Suprapubic skin (tissue), 4 donors: ENCODE data around the gene TGFB1. TPM values are rescaled to one million over a fixed set of nuclear protein-coding genes. Genes with fewer than 3 reads are reported as not detected.
"Not testable (repeated sequence)": the region's sequence is repeated elsewhere in the genome, so short reads cannot be mapped to it uniquely, and the experiment has no call there.

Experiments
- DNase-seq, 2 donors: peaks; one replicate each; pipeline ENCODE4 v3.0.0-alpha.2; 2019; ENCODE audit warnings: low spot score in 2 of 2
- H3K27ac ChIP-seq: fragments of 200-600 bp; sonication (generic); one replicate; pipeline ENCODE4 v1.5.1; 2019
- H3K27me3 ChIP-seq: fragments of 200-600 bp; sonication (generic); one replicate; pipeline ENCODE4 v1.5.1; 2019
- H3K36me3 ChIP-seq: fragments of 200-600 bp; sonication (generic); one replicate; pipeline ENCODE4 v1.5.1; 2019
- H3K4me1 ChIP-seq: fragments of 200-600 bp; sonication (generic); one replicate; pipeline ENCODE4 v1.5.1; 2019
- H3K4me3 ChIP-seq: fragments of 200-600 bp; sonication (generic); one replicate; pipeline ENCODE4 v1.5.1; 2019; ENCODE audit warnings: mild to moderate bottlenecking
- H3K9me3 ChIP-seq: fragments of 200-600 bp; sonication (generic); one replicate; pipeline ENCODE4 v1.5.1; 2019
- CTCF ChIP-seq, 2 donors: fragments of 200-600 bp in 1 of 2; fragments of 450-650 bp in 1 of 2; sonication (generic) in 1 of 2; IDR thresholded peaks; one replicate each; pipeline ENCODE4 v1.5.1; 2016 to 2019; ENCODE audit warnings: antibody characterized with exemption in 2 of 2, mild to moderate bottlenecking in 1 of 2, moderate library complexity in 1 of 2
- EP300 ChIP-seq: sonication (generic); formaldehyde crosslinking; IDR thresholded peaks from one replicate; pipeline ENCODE4 v1.6.1; 2017; ENCODE audit warnings: antibody characterized with exemption
- POLR2A ChIP-seq, 2 donors: fragments of 450-650 bp; IDR thresholded peaks; one replicate each; pipeline ENCODE4 v1.6.1; 2017; ENCODE audit warnings: antibody characterized with exemption in 2 of 2, mild to moderate bottlenecking in 2 of 2, moderate library complexity in 2 of 2
- POLR2AphosphoS5 ChIP-seq, 3 donors: sonication (generic); formaldehyde crosslinking; IDR thresholded peaks; one replicate each; pipeline ENCODE4 v1.6.1; 2017; ENCODE audit warnings: antibody characterized with exemption in 3 of 3
- WGBS: methylation state at CpG from one replicate; pipeline ENCODE4 v1.1.5; 2018; 5-methylcytosine and 5-hydroxymethylcytosine counted together
- total RNA-seq, 4 donors: library from RNA; depleted of rRNA; stranded (reverse); fragments of >200 nt; gene quantifications; one replicate each; pipeline ENCODE4 v1.1.0, GENCODE V29; 2016

TGFB1 gene
- total RNA-seq, 4 donors from 2014 or later = 16.4 to 19.9 (median 17.4) TPM

GRCh38 chr19:41298348-41298964 lies 55.3 kb downstream of the TGFB1 start:
- peaks cover 62% of the 10 kb centered on the region for H3K4me1 ChIP-seq
- H3K36me3 ChIP-seq = peaks cover 77% of the 10 kb centered on the region

GRCh38 chr19:41297628-41298347 lies 55.9 kb downstream of the TGFB1 start:
- TF ChIP-seq POLR2AphosphoS5 (IDR thresholded peaks at IDR 0.05) = no peak
- no peak for TF ChIP-seq POLR2A (IDR thresholded peaks at IDR 0.05)
- TF ChIP-seq EP300 = no peak
- TF ChIP-seq CTCF (IDR thresholded peaks at IDR 0.05) = no peak
- Histone ChIP-seq H3K4me1 (peaks cover 62% of the 10 kb centered on the region), H3K36me3 (peaks cover 77% of the 10 kb centered on the region), H3K27ac (peak overlapping the region; percentile 89), H3K4me3 (no peak overlapping the region), H3K9me3 (no peaks in the 10 kb centered on the region), H3K27me3 (no peaks in the 10 kb centered on the region)
- no peak for DNase-seq
- WGBS = 47% methylated on average over 6 of the region's 7 CpGs

More at GRCh38 chr19:41298348-41298964, 55.3 kb downstream of the TGFB1 start:
- H3K27me3 ChIP-seq = no peaks in the 10 kb centered on the region
- TF ChIP-seq CTCF (IDR thresholded peaks at IDR 0.05) (no peak), EP300 (no peak), POLR2AphosphoS5 (IDR thresholded peaks at IDR 0.05) (no peak), POLR2A (IDR thresholded peaks at IDR 0.05) (no peak)
- 17% methylated on average over 4 of the region's 4 CpGs for WGBS
- no peak overlapping the region for H3K4me3 ChIP-seq
- no peaks in the 10 kb centered on the region for H3K9me3 ChIP-seq
- peak overlapping the region; percentile 89 for H3K27ac ChIP-seq
- peak in 1 of 2 donors; percentile 84 for DNase-seq

GRCh38 chr19:41296433-41296871 lies 57.3 kb downstream of the TGFB1 start:
- Histone ChIP-seq H3K36me3 (peaks cover 77% of the 10 kb centered on the region), H3K4me3 (no peak overlapping the region), H3K4me1 (peaks cover 56% of the 10 kb centered on the region), H3K9me3 (no peaks in the 10 kb centered on the region), H3K27me3 (no peaks in the 10 kb centered on the region), H3K27ac (peak overlapping the region; percentile 89)
- no peak for TF ChIP-seq EP300
- no peak for TF ChIP-seq POLR2AphosphoS5 (IDR thresholded peaks at IDR 0.05)
- no peak for TF ChIP-seq POLR2A (IDR thresholded peaks at IDR 0.05)
- TF ChIP-seq CTCF (IDR thresholded peaks at IDR 0.05) = no peak
- WGBS = 67% methylated on average over 2 of the region's 2 CpGs
- no peak for DNase-seq

GRCh38 chr19:41295499-41295898 lies 58.2 kb downstream of the TGFB1 start:
- peaks cover 79% of the 10 kb centered on the region for H3K36me3 ChIP-seq
- H3K4me1 ChIP-seq = peaks cover 47% of the 10 kb centered on the region
- H3K9me3 ChIP-seq = no peaks in the 10 kb centered on the region
- H3K4me3 ChIP-seq = no peak overlapping the region
- no peak for DNase-seq
- 73% methylated on average over 6 of the region's 6 CpGs for WGBS
- H3K27ac ChIP-seq = peak overlapping the region; percentile 89
- no peak for TF ChIP-seq POLR2A (IDR thresholded peaks at IDR 0.05)
- TF ChIP-seq EP300 = no peak
- no peak for TF ChIP-seq CTCF (IDR thresholded peaks at IDR 0.05)
- TF ChIP-seq POLR2AphosphoS5 (IDR thresholded peaks at IDR 0.05) = no peak
- no peaks in the 10 kb centered on the region for H3K27me3 ChIP-seq

GRCh38 chr19:41294393-41294792 lies 59.3 kb downstream of the TGFB1 start:
- Histone ChIP-seq H3K4me1 (peaks cover 36% of the 10 kb centered on the region), H3K27ac (no peak overlapping the region), H3K4me3 (no peak overlapping the region), H3K27me3 (no peaks in the 10 kb centered on the region), H3K9me3 (no peaks in the 10 kb centered on the region), H3K36me3 (peaks cover 84% of the 10 kb centered on the region)
- WGBS = 98% methylated on average over 9 of the region's 10 CpGs
- no peak for TF ChIP-seq EP300
- no peak for TF ChIP-seq POLR2AphosphoS5 (IDR thresholded peaks at IDR 0.05)
- TF ChIP-seq POLR2A (IDR thresholded peaks at IDR 0.05) = no peak
- no peak for TF ChIP-seq CTCF (IDR thresholded peaks at IDR 0.05)
- no peak for DNase-seq

- WGBS = 94% methylated on average over 7 of the region's 8 CpGs
- not testable (repeated sequence) for H3K27ac ChIP-seq, DNase-seq, H3K27me3 ChIP-seq, H3K4me1 ChIP-seq, H3K9me3 ChIP-seq, H3K4me3 ChIP-seq
- peaks cover 97% of the 10 kb centered on the region for H3K36me3 ChIP-seq
Observed at GRCh38 chr19:41289814-41290213, 63.9 kb downstream of the TGFB1 start.
